VCaP (cell line): Measurements from ENCODE around the gene GSTA4.

Experiments
- H3K27ac ChIP-seq: fragments of 450-650 bp; 2 replicates; pipeline ENCODE4 v1.5.1; 2017
- CTCF ChIP-seq: fragments of 450-650 bp; conservative IDR thresholded peaks from 2 replicates; pipeline ENCODE4 v1.5.1; 2017; ENCODE audit warnings: mild to moderate bottlenecking, moderate library complexity

Gene GSTA4

GRCh38 chr6:53028467-53028866 lies 33.4 kb upstream of the GSTA4 start:
- H3K27ac ChIP-seq, result no peak overlapping the region
- no peak for TF ChIP-seq CTCF

GRCh38 chr6:53027131-53027718 lies 32.1 kb upstream of the GSTA4 start:
- no peak for TF ChIP-seq CTCF
- no peak overlapping the region for H3K27ac ChIP-seq

DNA sequence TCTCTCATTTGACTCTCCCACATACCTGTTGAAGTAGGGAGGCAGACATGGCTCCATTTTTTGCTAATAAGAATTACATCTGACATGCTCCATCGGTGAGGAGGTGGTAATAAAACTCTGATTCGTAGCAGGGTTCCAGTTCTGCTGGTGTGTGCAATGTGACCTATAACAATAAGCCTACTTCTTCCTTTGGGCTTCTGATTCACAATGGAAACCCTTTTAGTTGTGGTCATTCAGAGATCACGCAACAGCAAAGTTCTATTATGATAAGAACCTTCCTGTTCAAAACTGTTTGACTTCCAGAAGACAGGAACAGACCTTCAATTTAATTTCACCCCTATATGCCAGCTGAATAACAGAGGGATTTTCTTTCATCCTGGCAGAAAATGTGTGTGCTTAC lies 31.4 kb upstream of the GSTA4 start:
- no peak overlapping the region for H3K27ac ChIP-seq
- TF ChIP-seq CTCF, result no peak

- no peak overlapping the region for H3K27ac ChIP-seq
- no peak for TF ChIP-seq CTCF
Measured at GRCh38 chr6:53023323-53023722, 28.2 kb upstream of the GSTA4 start.

DNA sequence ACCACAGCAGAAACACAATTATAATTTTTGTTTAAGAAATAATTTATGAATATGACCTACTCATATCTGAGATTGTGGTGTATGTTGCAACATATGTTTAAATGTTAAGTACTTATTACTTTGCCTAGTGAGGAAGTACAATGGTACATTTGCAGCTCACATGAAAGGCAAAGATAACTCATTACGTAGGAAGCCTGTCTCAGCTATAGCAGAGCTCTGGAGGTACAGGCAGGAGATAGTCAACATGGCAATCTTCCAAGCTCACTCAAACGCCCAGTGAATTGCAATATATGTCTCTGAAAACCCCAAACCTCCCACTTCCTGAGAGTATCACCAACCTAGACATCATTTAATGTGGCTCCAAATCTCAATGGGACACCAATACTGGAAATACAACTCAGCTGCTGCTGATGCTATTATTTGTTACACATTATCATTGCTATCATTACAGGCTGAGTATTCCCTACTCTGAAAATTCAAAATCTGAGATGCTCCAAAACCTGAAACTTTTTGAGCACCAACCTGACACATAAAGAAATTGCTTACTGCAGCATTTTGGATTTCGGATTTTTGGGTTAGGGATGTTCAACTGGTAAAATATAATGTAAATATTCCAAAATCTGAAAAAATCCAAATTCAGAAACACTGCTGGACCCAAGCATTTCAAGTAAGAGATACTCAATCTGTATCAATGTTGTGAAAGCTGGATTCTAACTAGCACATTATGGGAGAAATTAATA lies 25.1 kb upstream of the GSTA4 start:
- no peak overlapping the region for H3K27ac ChIP-seq
- TF ChIP-seq CTCF, result no peak

GRCh38 chr6:53018446-53018845 lies 23.4 kb upstream of the GSTA4 start:
- no peak for TF ChIP-seq CTCF
- H3K27ac ChIP-seq, result no peak overlapping the region

GRCh38 chr6:53015486-53015885 lies 20.4 kb upstream of the GSTA4 start:
- no peak overlapping the region for H3K27ac ChIP-seq
- TF ChIP-seq CTCF, result no peak
